Activated T-cell treated with anti-CD3 and anti-CD28 coated beads, Interleukin-2, amount 50 U/mL, for 48 hours (primary cell): ENCODE data around the gene PLSCR3.

Experiments used
- DNase-seq, 2 experiments: peaks; one replicate each; pipeline ENCODE4 v3.0.0-alpha.2; 2020

Gene PLSCR3

GRCh38 chr17:7426203-7426863 is 32.0 kb upstream of the PLSCR3 start:
- DNase-seq: no peak

- no peak for DNase-seq
These were observed 31.4 kb upstream of the PLSCR3 start for GRCh38 chr17:7425756-7426155.

GRCh38 chr17:7425316-7425715 is 31.0 kb upstream of the PLSCR3 start, which contains the start of gene SPEM2:
Gene SPEM2, plus strand, starts transcription at chr17:7425616. Its CDS starts 73 bp downstream, at chr17:7425689.
- DNase-seq: no peak

- no peak for DNase-seq
These were observed 29.4 kb upstream of the PLSCR3 start for GRCh38 chr17:7423679-7424078.

GRCh38 chr17:7421186-7421585 is 26.9 kb upstream of the PLSCR3 start:
- no peak for DNase-seq

GRCh38 chr17:7419819-7420610 is 25.7 kb upstream of the PLSCR3 start, which contains the start of gene SPEM1:
Gene SPEM1, plus strand, starts transcription at chr17:7420324. Its CDS starts 61 bp downstream, at chr17:7420385.
- no peak for DNase-seq

GRCh38 chr17:7418472-7419152 is 24.3 kb upstream of the PLSCR3 start:
- no peak for DNase-seq

GRCh38 chr17:7417056-7417655 is 22.8 kb upstream of the PLSCR3 start:
- DNase-seq: no peak

GRCh38 chr17:7416323-7416722 is 22.0 kb upstream of the PLSCR3 start:
- no peak for DNase-seq

GRCh38 chr17:7415784-7416183 is 21.5 kb upstream of the PLSCR3 start:
- DNase-seq: no peak

- no peak for DNase-seq
These were observed 20.5 kb upstream of the PLSCR3 start for GRCh38 chr17:7414837-7415236.

- no peak for DNase-seq
These were observed 19.1 kb upstream of the PLSCR3 start for GRCh38 chr17:7413346-7413985.

- DNase-seq: no peak
These were observed 17.1 kb upstream of the PLSCR3 start for GRCh38 chr17:7411427-7411750.

GRCh38 chr17:7410634-7411426 is 16.5 kb upstream of the PLSCR3 start:
- no peak for DNase-seq

- DNase-seq: no peak
These were observed 15.4 kb upstream of the PLSCR3 start for GRCh38 chr17:7409716-7410115.

GRCh38 chr17:7408863-7409262 is 14.5 kb upstream of the PLSCR3 start:
- no peak for DNase-seq

GRCh38 chr17:7408252-7408727 is 14.0 kb upstream of the PLSCR3 start:
- DNase-seq: peak; percentile 27 to 43

GRCh38 chr17:7407485-7408251 is 13.3 kb upstream of the PLSCR3 start, which contains the start of gene NLGN2:
Gene NLGN2, plus strand, starts transcription at chr17:7407845. Its CDS starts 411 bp downstream, at chr17:7408256.
- DNase-seq: no peak

- no peak for DNase-seq
These were observed 12.8 kb upstream of the PLSCR3 start for GRCh38 chr17:7407082-7407481.

GRCh38 chr17:7406235-7406825 is 12.0 kb upstream of the PLSCR3 start:
- no peak for DNase-seq
